HG03064 (cell line): ENCODE results near the gene CBLN3.

Experiments used
- ATAC-seq: cut with Tn5 transposase; IDR thresholded peaks from one replicate; pipeline ENCODE4 v1.9.1; 2021; ENCODE audit warnings: low read depth; ENCODE audit not compliant: unreplicated experiment

Gene CBLN3

GRCh38 chr14:24407608-24408325 is 21.7 kb downstream of the CBLN3 start:
- no peak for ATAC-seq

- ATAC-seq, result no peak
Observed at GRCh38 chr14:24406416-24406815, 23.1 kb downstream of the CBLN3 start.

GRCh38 chr14:24404814-24405213 is 24.7 kb downstream of the CBLN3 start:
- no peak for ATAC-seq

- no peak for ATAC-seq
Observed at GRCh38 chr14:24403294-24403998, 26.0 kb downstream of the CBLN3 start.

- no peak for ATAC-seq
Observed at GRCh38 chr14:24401810-24402702, 27.4 kb downstream of the CBLN3 start.

GRCh38 chr14:24399999-24400718 is 29.3 kb downstream of the CBLN3 start:
- no peak for ATAC-seq

- ATAC-seq, result no peak
Observed at GRCh38 chr14:24399447-24399822, 30.0 kb downstream of the CBLN3 start.

GRCh38 chr14:24398653-24399446 is 30.6 kb downstream of the CBLN3 start, which contains the start of gene NYNRIN:
Gene NYNRIN, plus strand, starts transcription at chr14:24399003. Its CDS starts 244 bp downstream, at chr14:24399247.
- ATAC-seq, result no peak

- ATAC-seq, result no peak
Observed at GRCh38 chr14:24398293-24398652, 31.2 kb downstream of the CBLN3 start.

GRCh38 chr14:24397639-24398292 is 31.7 kb downstream of the CBLN3 start:
- ATAC-seq, result no peak

GRCh38 chr14:24395609-24396582 is 33.6 kb downstream of the CBLN3 start:
- no peak for ATAC-seq

- no peak for ATAC-seq
Observed at GRCh38 chr14:24394275-24394674, 35.2 kb downstream of the CBLN3 start.

- no peak for ATAC-seq
Observed at GRCh38 chr14:24392325-24393091, 37.0 kb downstream of the CBLN3 start.

GRCh38 chr14:24390701-24391468 is 38.6 kb downstream of the CBLN3 start:
- ATAC-seq, result no peak

GRCh38 chr14:24389226-24389848 is 40.1 kb downstream of the CBLN3 start:
- no peak for ATAC-seq

GRCh38 chr14:24388474-24389179 is 40.8 kb downstream of the CBLN3 start:
- no peak for ATAC-seq
